ENCODE data around the gene FUT9. TPM values are rescaled to one million over a fixed set of nuclear protein-coding genes. Genes with fewer than 3 reads are reported as not detected.

The FUT9 gene
- polyA plus RNA-seq, 2 of the 4 experiments (the other 2 are of a cell fraction): not detected

DNA sequence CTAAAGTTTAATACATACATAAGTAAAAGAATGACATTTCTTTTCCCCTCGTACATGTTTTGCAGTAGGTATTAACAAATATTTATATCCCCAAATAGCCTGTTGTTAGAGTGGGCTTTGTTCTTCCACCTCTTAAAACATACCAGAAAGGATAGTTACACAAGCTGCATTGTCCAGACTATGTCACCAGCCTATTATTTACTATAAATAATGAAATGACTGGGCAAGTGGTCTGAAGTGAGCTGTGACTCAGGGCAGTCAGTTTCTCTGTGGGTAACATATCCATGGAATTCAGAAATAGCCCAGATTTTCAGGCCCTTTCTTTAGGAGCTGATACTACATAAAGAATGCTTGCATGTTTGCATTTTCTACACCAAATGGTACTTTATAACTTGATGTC lies 60.1 kb downstream of the FUT9 start:
- POLR2A ChIA-PET: no interaction called here
- Histone ChIP-seq H3K4me2 (no peak overlapping the region), H3K9me3 (no peaks in the 10 kb centered on the region), H3K4me1 (no peaks in the 10 kb centered on the region), H3K27ac (no peak overlapping the region), H3K4me3 (no peak overlapping the region)
- ATAC-seq: no peak
- TF ChIP-seq NPAS2 (CRISPR knock-in tag; IDR thresholded peaks at IDR 0.05; ENCODE audit: borderline replicate concordance): no peak
- TF ChIP-seq GATA3 (IDR thresholded peaks at IDR 0.05; ENCODE audit: borderline replicate concordance): no peak
- TF ChIP-seq, protein P1, sequence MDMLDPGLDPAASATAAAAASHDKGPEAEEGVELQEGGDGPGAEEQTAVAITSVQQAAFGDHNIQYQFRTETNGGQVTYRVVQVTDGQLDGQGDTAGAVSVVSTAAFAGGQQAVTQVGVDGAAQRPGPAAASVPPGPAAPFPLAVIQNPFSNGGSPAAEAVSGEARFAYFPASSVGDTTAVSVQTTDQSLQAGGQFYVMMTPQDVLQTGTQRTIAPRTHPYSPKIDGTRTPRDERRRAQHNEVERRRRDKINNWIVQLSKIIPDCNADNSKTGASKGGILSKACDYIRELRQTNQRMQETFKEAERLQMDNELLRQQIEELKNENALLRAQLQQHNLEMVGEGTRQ (IDR thresholded peaks at IDR 0.05): no peak
- TF ChIP-seq FOXS1 (CRISPR knock-in tag; IDR thresholded peaks at IDR 0.05): no peak
- TF ChIP-seq, protein P2, sequence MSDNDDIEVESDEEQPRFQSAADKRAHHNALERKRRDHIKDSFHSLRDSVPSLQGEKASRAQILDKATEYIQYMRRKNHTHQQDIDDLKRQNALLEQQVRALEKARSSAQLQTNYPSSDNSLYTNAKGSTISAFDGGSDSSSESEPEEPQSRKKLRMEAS (IDR thresholded peaks at IDR 0.05): no peak
- TF ChIP-seq POLR2AphosphoS2 (conservative IDR thresholded peaks at IDR 0.05; ENCODE audit: low read length): no peak
- TF ChIP-seq ESRRA (IDR thresholded peaks at IDR 0.05; ENCODE audit: borderline replicate concordance, low read length): no peak
- TF ChIP-seq TP53 (CRISPR knock-in tag; IDR thresholded peaks at IDR 0.05): no peak
- no peak for TF ChIP-seq CEBPB (IDR thresholded peaks at IDR 0.05)
- no peak for TF ChIP-seq SMC3 (IDR thresholded peaks at IDR 0.05)
- TF ChIP-seq HEYL (CRISPR knock-in tag; IDR thresholded peaks at IDR 0.05): no peak
- TF ChIP-seq, protein P3, sequence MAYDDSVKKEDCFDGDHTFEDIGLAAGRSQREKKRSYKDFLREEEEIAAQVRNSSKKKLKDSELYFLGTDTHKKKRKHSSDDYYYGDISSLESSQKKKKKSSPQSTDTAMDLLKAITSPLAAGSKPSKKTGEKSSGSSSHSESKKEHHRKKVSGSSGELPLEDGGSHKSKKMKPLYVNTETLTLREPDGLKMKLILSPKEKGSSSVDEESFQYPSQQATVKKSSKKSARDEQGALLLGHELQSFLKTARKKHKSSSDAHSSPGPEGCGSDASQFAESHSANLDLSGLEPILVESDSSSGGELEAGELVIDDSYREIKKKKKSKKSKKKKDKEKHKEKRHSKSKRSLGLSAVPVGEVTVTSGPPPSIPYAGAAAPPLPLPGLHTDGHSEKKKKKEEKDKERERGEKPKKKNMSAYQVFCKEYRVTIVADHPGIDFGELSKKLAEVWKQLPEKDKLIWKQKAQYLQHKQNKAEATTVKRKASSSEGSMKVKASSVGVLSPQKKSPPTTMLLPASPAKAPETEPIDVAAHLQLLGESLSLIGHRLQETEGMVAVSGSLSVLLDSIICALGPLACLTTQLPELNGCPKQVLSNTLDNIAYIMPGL (CRISPR knock-in tag; IDR thresholded peaks at IDR 0.05; ENCODE audit: borderline replicate concordance): no peak
- TF ChIP-seq, protein P4, sequence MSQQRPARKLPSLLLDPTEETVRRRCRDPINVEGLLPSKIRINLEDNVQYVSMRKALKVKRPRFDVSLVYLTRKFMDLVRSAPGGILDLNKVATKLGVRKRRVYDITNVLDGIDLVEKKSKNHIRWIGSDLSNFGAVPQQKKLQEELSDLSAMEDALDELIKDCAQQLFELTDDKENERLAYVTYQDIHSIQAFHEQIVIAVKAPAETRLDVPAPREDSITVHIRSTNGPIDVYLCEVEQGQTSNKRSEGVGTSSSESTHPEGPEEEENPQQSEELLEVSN (IDR thresholded peaks at IDR 0.05; ENCODE audit: borderline replicate concordance, low read depth): no peak
- TF ChIP-seq BHLHE40 (IDR thresholded peaks at IDR 0.05; ENCODE audit: low read depth, low read length): no peak
- no peak for TF ChIP-seq JUNB (IDR thresholded peaks at IDR 0.05)
- TF ChIP-seq CBX2 (IDR thresholded peaks at IDR 0.05; ENCODE audit: borderline replicate concordance, low read depth): no peak
- no peak for TF ChIP-seq NFE2L2 (conservative IDR thresholded peaks at IDR 0.05; ENCODE audit: low read length)
- no peak for FAIRE-seq
- CTCF ChIA-PET: no interaction called here
- DNase-seq (ENCODE audit: low read depth in 1 of 2, low spot score in 1 of 2): no peak
- 11% methylated on average over 1 of the region's 1 CpG for WGBS (ENCODE audit: missing lambda C conversion rate)

DNA sequence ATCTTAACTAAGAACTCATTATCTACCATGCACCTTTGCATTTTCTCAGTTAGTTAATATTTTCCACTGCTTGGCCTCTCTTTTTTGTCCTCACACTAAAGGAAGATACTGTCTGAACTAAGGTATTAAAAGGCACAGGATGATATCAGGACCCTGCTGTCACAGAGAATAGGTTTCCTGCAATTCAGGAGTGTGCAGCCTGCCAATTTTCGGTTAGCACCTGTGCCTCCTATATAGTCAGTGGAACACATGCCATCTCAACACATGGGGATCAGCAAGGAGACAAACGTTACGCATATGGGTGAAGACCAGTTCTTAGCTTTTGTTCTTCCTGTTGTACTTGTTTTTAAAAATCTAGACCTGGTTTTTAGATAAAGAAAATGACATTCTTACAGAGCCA lies 71.0 kb downstream of the FUT9 start:
- H3K4me3 ChIP-seq: no peak overlapping the region
- no peak overlapping the region for H3K27ac ChIP-seq
- DNase-seq (ENCODE audit: low read depth in 1 of 2, low spot score in 1 of 2) (no peak), FAIRE-seq (no peak), ATAC-seq (no peak)
- H3K9me3 ChIP-seq: no peaks in the 10 kb centered on the region
- WGBS (ENCODE audit: missing lambda C conversion rate): 24% methylated on average over 3 of the region's 3 CpGs
- ChIA-PET CTCF (no interaction called here), POLR2A (no interaction called here)
- no peaks in the 10 kb centered on the region for H3K4me1 ChIP-seq
- no peak for TF ChIP-seq KDM5A (IDR thresholded peaks at IDR 0.05)
- TF ChIP-seq RAD21 (conservative IDR thresholded peaks at IDR 0.05 in 1 of 2, IDR thresholded peaks at IDR 0.05 in 1 of 2): no peak
- no peak for TF ChIP-seq CEBPB (IDR thresholded peaks at IDR 0.05)
- no peak for TF ChIP-seq ESRRA (IDR thresholded peaks at IDR 0.05; ENCODE audit: borderline replicate concordance, low read length)
- TF ChIP-seq GATA3 (IDR thresholded peaks at IDR 0.05; ENCODE audit: borderline replicate concordance): no peak
- TF ChIP-seq HOXA7 (CRISPR knock-in tag; IDR thresholded peaks at IDR 0.05): no peak
- TF ChIP-seq, protein P5, sequence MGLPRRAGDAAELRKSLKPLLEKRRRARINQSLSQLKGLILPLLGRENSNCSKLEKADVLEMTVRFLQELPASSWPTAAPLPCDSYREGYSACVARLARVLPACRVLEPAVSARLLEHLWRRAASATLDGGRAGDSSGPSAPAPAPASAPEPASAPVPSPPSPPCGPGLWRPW (IDR thresholded peaks at IDR 0.05): no peak
- no peak for TF ChIP-seq NR3C1 (IDR thresholded peaks at IDR 0.05)
- TF ChIP-seq NPAS2 (CRISPR knock-in tag; IDR thresholded peaks at IDR 0.05; ENCODE audit: borderline replicate concordance): no peak
- TF ChIP-seq RCOR1 (IDR thresholded peaks at IDR 0.05; ENCODE audit: low read depth, low read length): no peak
- no peak for TF ChIP-seq JUN (IDR thresholded peaks at IDR 0.05)
- TF ChIP-seq EHF (CRISPR knock-in tag; IDR thresholded peaks at IDR 0.05): no peak
- TF ChIP-seq, protein P6, sequence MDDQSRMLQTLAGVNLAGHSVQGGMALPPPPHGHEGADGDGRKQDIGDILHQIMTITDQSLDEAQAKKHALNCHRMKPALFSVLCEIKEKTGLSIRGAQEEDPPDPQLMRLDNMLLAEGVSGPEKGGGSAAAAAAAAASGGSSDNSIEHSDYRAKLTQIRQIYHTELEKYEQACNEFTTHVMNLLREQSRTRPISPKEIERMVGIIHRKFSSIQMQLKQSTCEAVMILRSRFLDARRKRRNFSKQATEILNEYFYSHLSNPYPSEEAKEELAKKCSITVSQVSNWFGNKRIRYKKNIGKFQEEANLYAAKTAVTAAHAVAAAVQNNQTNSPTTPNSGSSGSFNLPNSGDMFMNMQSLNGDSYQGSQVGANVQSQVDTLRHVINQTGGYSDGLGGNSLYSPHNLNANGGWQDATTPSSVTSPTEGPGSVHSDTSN (IDR thresholded peaks at IDR 0.05): no peak
- no peak for TF ChIP-seq ZNF302 (CRISPR knock-in tag; IDR thresholded peaks at IDR 0.05)
- no peak overlapping the region for H3K4me2 ChIP-seq

All from A549 (cell line).